Thyroid gland (tissue), 4 donors: ENCODE results near the gene PCDHB6. TPM values are rescaled to one million over a fixed set of nuclear protein-coding genes. Genes with fewer than 3 reads are reported as not detected.
A peak's percentile ranks its signal among the peaks of the same experiment; 100 is the strongest.
"Not testable (repeated sequence)": the region's sequence is repeated elsewhere in the genome, so short reads cannot be mapped to it uniquely, and the experiment has no call there.

Source experiments
- DNase-seq, 2 donors: peaks; one replicate each; pipeline ENCODE4 v3.0.0-alpha.2; 2019
- H3K27ac ChIP-seq, 3 donors: fragments of 200-600 bp; sonication (generic); 1 replicate in 2 of 3; 2 replicates in 1 of 3; pipeline ENCODE4 v1.5.1; 2016 to 2019; ENCODE audit warnings: mild to moderate bottlenecking in 1 of 3, moderate library complexity in 1 of 3
- H3K27me3 ChIP-seq: fragments of 200-600 bp; sonication (generic); one replicate; pipeline ENCODE4 v1.5.1; 2019
- H3K36me3 ChIP-seq, 2 donors: fragments of 200-600 bp; sonication (generic); one replicate each; pipeline ENCODE4 v1.5.1; 2016 to 2019
- H3K4me1 ChIP-seq, 2 donors: fragments of 200-600 bp; sonication (generic); one replicate each; pipeline ENCODE4 v1.5.1; 2017 to 2019
- H3K4me3 ChIP-seq, 3 donors: fragments of 200-600 bp; sonication (generic); replicated peaks in 1 of 3; 1 replicate in 2 of 3; 2 replicates in 1 of 3; pipeline ENCODE4 v1.5.1; 2016; ENCODE audit warnings: mild to moderate bottlenecking in 1 of 3
- H3K9me3 ChIP-seq: fragments of 200-600 bp; sonication (generic); one replicate; pipeline ENCODE4 v1.5.1; 2017
- POLR2A ChIP-seq, 2 donors: fragments of 450-650 bp; IDR thresholded peaks; one replicate each; pipeline ENCODE4 v1.6.1; 2017; ENCODE audit warnings: antibody characterized with exemption in 2 of 2, mild to moderate bottlenecking in 2 of 2, moderate library complexity in 1 of 2
- WGBS, 2 donors: methylation state at CpG; one replicate each; pipeline ENCODE4 v1.1.5; 2017; 5-methylcytosine and 5-hydroxymethylcytosine counted together
- intact Hi-C: fragments of 100-400 bp; cut with DNase I; formaldehyde crosslinking; loops from one replicate; pipeline ENCODE4 v1.15.1; 2023
- total RNA-seq, 4 donors: library from RNA; depleted of rRNA; stranded (reverse); fragments of >200 nt; gene quantifications; one replicate each; pipeline ENCODE4 v1.2.3, GENCODE V29; 2016
- TF ChIP-seq, protein P1 (sequence below), 6 experiments: fragments of 200-600 bp in 3 of 6; fragments of 450-650 bp in 3 of 6; sonication (generic) in 3 of 6; IDR thresholded peaks; one replicate each; pipeline ENCODE4 v1.5.1; 2016 to 2019; ENCODE audit warnings: antibody characterized with exemption in 6 of 6, mild to moderate bottlenecking in 2 of 6, inconsistent platforms in 1 of 6, moderate library complexity in 1 of 6

The PCDHB6 gene
- total RNA-seq, 4 donors from 2014 or later = 0.13 to 2.4 (median 0.71) TPM

DNA sequence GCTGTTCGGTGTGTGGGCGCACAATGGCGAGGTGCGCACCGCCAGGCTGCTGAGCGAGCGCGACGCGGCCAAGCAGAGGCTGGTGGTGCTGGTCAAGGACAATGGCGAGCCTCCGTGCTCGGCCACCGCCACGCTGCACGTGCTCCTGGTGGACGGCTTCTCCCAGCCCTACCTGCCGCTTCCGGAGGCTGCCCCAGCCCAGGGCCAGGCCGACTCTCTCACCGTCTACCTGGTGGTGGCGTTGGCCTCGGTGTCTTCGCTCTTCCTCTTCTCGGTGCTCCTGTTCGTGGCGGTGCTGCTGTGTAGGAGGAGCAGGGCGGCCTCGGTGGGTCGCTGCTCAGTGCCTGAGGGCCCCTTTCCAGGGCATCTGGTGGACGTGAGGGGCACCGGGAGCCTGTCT is 30.0 kb downstream of the PCDHB6 start:
- H3K9me3 ChIP-seq, H3K4me3 ChIP-seq, intact Hi-C loops, H3K27me3 ChIP-seq, H3K36me3 ChIP-seq, H3K27ac ChIP-seq, DNase-seq, H3K4me1 ChIP-seq: not testable (repeated sequence)
- 28 to 66% methylated on average over 5 to 14 of the region's 32 CpGs for WGBS, 2 donors

DNA sequence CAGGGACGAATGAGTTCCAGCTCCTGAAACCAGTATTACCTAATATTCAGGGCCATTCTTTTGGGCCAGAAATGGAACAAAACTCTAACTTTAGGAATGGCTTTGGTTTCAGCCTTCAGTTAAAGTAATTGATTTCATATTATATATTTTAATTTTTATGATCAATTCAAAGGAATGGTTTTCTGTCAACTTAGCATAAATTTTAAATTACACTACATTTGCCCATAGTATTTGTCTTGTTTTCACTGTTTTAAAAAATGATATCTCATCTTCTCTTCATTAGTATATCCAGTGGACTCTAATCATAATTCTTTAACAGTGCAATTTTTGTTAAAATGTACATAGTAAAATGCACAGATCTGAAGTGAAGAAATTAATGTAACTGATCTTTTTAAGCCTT is 30.5 kb downstream of the PCDHB6 start:
- H3K4me1 ChIP-seq = no peaks in the 10 kb centered on the region
- no peaks in the 10 kb centered on the region for H3K36me3 ChIP-seq
- WGBS, 2 donors = 20 to 70% methylated on average over 1 of the region's 1 CpG
- no peaks in the 10 kb centered on the region for H3K27me3 ChIP-seq
- intact Hi-C loops = no loop called here
- no peak overlapping the region for H3K27ac ChIP-seq
- TF ChIP-seq POLR2A (IDR thresholded peaks at IDR 0.05) = no peak
- TF ChIP-seq, protein P1, sequence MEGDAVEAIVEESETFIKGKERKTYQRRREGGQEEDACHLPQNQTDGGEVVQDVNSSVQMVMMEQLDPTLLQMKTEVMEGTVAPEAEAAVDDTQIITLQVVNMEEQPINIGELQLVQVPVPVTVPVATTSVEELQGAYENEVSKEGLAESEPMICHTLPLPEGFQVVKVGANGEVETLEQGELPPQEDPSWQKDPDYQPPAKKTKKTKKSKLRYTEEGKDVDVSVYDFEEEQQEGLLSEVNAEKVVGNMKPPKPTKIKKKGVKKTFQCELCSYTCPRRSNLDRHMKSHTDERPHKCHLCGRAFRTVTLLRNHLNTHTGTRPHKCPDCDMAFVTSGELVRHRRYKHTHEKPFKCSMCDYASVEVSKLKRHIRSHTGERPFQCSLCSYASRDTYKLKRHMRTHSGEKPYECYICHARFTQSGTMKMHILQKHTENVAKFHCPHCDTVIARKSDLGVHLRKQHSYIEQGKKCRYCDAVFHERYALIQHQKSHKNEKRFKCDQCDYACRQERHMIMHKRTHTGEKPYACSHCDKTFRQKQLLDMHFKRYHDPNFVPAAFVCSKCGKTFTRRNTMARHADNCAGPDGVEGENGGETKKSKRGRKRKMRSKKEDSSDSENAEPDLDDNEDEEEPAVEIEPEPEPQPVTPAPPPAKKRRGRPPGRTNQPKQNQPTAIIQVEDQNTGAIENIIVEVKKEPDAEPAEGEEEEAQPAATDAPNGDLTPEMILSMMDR (IDR thresholded peaks at IDR 0.05) = no peak
- H3K4me3 ChIP-seq = no peak overlapping the region
- H3K9me3 ChIP-seq = no peaks in the 10 kb centered on the region
- DNase-seq = no peak

DNA sequence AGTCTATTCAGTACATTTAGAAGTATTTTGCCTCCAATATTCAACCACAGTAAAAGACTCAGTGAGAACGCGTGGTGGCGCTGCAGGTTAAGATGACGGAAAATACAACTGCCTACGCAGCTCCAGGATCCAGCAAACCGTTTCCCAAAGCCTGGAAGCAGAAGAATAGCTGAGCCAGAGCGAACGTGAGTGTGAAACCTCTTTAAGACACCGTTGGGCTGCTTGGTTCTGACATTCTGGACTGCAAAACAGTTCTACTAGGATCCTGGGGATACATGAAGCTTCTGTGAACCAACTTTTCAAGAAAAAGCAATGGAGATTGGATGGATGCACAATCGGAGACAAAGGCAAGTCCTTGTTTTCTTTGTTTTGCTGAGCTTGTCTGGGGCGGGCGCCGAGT is 32.4 kb downstream of the PCDHB6 start, which contains the start of gene PCDHB16:
Gene PCDHB16, plus strand, starts transcription at position 140 of the 400 bp plus-strand sequence. Its CDS starts 173 bp downstream, at position 313.
- Histone ChIP-seq H3K4me1 (no peaks in the 10 kb centered on the region), H3K9me3 (no peaks in the 10 kb centered on the region), H3K27me3 (no peaks in the 10 kb centered on the region), H3K36me3 (no peaks in the 10 kb centered on the region), H3K27ac (no peak within 1 kb of the TSS), H3K4me3 (no peak within 1 kb of the TSS)
- no peak for TF ChIP-seq POLR2A (IDR thresholded peaks at IDR 0.05)
- TF ChIP-seq, protein P1 (IDR thresholded peaks at IDR 0.05) = peak in 2 of 6 experiments; percentile 10 to 38
- DNase-seq = peak; percentile 13 to 34
- intact Hi-C loops = no loop called here
- WGBS, 2 donors = 9 to 18% methylated on average over 13 of the region's 13 CpGs

DNA sequence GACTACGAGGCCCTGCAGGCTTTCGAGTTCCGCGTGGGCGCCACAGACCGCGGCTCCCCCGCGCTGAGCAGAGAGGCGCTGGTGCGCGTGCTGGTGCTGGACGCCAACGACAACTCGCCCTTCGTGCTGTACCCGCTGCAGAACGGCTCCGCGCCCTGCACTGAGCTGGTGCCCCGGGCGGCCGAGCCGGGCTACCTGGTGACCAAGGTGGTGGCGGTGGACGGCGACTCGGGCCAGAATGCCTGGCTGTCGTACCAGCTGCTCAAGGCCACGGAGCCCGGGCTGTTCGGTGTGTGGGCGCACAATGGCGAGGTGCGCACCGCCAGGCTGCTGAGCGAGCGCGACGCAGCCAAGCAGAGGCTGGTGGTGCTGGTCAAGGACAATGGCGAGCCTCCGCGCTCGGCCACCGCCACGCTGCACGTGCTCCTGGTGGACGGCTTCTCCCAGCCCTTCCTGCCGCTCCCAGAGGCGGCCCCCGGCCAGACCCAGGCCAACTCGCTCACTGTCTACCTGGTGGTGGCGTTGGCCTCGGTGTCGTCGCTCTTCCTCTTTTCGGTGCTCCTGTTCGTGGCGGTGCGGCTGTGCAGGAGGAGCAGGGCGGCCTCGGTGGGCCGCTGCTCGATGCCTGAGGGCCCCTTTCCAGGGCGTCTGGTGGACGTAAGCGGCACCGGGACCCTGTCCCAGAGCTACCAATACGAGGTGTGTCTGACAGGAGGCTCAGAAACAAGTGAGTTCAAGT is 34.4 kb downstream of the PCDHB6 start:
- H3K36me3 ChIP-seq, intact Hi-C loops, H3K27ac ChIP-seq, H3K4me1 ChIP-seq, H3K4me3 ChIP-seq, DNase-seq, H3K9me3 ChIP-seq, H3K27me3 ChIP-seq: not testable (repeated sequence)
- WGBS, 2 donors = 25 to 54% methylated on average over 13 to 17 of the region's 69 CpGs

DNA sequence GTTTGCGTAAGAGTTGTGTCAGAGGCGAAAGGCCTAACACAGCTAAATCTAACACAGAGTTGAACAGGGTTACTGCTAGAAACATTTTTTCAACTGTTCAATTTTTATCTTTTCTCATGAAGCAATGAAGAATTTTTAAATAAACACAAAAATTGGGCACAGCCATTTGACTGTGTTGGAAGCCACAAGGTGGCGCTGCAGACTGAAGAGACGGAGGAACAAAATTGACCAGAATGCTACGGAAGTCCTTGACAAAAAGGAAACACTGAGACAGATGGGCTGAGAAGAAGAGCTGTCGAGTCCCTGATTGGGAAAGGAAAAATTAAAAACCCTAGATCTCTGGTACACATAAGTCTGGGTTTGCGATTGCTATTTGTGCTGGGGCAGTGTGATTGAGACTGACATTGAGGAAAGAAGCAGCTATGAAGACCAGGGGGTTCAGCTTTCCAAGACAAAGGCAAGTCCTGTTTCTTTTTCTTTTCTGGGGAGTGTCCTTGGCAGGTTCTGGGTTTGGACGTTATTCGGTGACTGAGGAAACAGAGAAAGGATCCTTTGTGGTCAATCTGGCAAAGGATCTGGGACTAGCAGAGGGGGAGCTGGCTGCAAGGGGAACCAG is 37.1 kb downstream of the PCDHB6 start, which contains the start of gene PCDHB9:
Gene PCDHB9, plus strand, starts transcription at position 265 of the 616 bp plus-strand sequence. Its CDS starts 158 bp downstream, at position 423.
- no peak within 1 kb of the TSS for H3K27ac ChIP-seq
- peak in 1 of 2 donors; percentile 29 for DNase-seq
- TF ChIP-seq, protein P1 (IDR thresholded peaks at IDR 0.05) = peak in 3 of 6 experiments; percentile 18 to 29 (median 27)
- no peak for TF ChIP-seq POLR2A (IDR thresholded peaks at IDR 0.05)
- H3K36me3 ChIP-seq = no peaks in the 10 kb centered on the region
- H3K27me3 ChIP-seq = no peaks in the 10 kb centered on the region
- intact Hi-C loops = no loop called here
- no peaks in the 10 kb centered on the region for H3K9me3 ChIP-seq
- H3K4me1 ChIP-seq = no peaks in the 10 kb centered on the region
- H3K4me3 ChIP-seq = no peak within 1 kb of the TSS
- 18 to 24% methylated on average over 9 of the region's 9 CpGs for WGBS, 2 donors

DNA sequence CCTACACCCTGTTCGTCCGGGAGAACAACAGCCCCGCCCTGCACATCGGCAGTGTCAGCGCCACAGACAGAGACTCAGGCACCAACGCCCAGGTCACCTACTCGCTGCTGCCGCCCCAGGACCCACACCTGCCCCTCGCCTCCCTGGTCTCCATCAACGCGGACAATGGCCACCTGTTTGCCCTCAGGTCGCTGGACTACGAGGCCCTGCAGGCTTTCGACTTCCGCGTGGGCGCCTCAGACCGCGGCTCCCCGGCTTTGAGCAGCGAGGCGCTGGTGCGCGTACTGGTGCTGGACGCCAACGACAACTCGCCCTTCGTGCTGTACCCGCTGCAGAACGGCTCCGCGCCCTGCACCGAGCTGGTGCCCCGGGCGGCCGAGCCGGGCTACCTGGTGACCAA is 38.8 kb downstream of the PCDHB6 start:
- not testable (repeated sequence) for H3K9me3 ChIP-seq
- WGBS, 2 donors = 6 to 71% methylated on average over 2 to 25 of the region's 37 CpGs

DNA sequence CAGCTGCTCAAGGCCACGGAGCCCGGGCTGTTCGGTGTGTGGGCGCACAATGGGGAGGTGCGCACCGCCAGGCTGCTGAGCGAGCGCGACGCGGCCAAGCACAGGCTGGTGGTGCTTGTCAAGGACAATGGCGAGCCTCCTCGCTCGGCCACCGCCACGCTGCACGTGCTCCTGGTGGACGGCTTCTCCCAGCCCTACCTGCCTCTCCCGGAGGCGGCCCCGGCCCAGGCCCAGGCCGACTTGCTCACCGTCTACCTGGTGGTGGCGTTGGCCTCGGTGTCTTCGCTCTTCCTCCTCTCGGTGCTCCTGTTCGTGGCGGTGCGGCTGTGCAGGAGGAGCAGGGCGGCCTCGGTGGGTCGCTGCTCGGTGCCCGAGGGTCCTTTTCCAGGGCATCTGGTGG is 39.3 kb downstream of the PCDHB6 start:
- H3K9me3 ChIP-seq, H3K4me1 ChIP-seq, H3K27me3 ChIP-seq, intact Hi-C loops, H3K4me3 ChIP-seq, H3K36me3 ChIP-seq, DNase-seq, H3K27ac ChIP-seq: not testable (repeated sequence)
- 26% methylated on average over 15 of the region's 35 CpGs; no CpG with 5 or more reads in 1 of the 2 donors for WGBS, 2 donors

More for the DNA sequence above, 38.8 kb downstream of the PCDHB6 start:
- H3K27ac ChIP-seq, H3K4me1 ChIP-seq, H3K4me3 ChIP-seq, intact Hi-C loops, DNase-seq, H3K36me3 ChIP-seq, H3K27me3 ChIP-seq: not testable (repeated sequence)
